Measurements from ENCODE around the gene GOLGA2.

Gene GOLGA2

GRCh38 chr9:128257086-128257825, 18.6 kb downstream of the GOLGA2 start:
- no peak for DNase-seq

DNA sequence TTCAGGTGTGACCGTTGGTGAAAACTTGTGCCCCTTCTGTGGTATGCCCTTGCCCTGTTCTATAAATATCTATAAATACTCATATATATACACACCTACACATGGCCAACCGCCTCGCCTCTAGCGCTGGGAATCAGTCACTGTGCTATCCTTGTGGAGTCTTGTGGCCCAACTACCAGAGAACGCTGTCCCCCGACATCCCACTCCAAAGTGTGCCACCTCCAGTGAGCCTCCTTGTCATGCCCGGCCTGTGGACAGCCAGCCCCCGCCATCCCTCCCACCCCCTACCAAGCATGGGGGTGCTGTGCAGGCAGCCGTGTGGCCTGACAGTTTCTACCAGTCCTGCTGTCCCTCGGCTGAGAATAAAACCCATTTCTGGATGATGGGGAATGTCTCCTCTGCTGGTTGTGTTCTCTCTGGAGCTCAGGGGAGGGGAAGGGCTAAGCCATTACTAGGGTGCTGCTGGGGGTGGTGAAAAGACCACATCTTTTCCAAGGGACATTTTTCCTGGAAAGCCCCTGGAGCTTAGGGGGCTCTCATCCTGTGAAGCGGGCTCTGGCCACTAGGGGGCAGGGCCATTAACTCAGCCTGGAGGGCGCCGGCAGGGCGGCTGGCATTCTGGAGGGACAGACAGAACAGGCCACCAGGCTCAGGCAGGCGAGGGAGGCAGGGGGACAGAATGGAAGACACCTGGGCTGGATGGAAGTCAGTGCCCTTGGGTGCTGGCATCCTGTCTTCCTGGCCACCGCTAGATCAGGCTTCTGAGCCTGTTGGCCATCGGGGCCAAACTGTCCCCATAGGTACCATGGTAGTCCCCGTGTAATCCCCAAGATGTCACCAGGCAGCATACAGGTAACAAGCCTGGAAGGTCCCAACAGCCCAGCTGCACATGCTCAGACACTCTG, 20.7 kb downstream of the GOLGA2 start:
- DNase-seq, result peak; percentile 98

- DNase-seq, result no peak
Measured at GRCh38 chr9:128254362-128254761, 21.4 kb downstream of the GOLGA2 start.

- no peak for DNase-seq
Measured at GRCh38 chr9:128253991-128254346, 21.8 kb downstream of the GOLGA2 start.

DNA sequence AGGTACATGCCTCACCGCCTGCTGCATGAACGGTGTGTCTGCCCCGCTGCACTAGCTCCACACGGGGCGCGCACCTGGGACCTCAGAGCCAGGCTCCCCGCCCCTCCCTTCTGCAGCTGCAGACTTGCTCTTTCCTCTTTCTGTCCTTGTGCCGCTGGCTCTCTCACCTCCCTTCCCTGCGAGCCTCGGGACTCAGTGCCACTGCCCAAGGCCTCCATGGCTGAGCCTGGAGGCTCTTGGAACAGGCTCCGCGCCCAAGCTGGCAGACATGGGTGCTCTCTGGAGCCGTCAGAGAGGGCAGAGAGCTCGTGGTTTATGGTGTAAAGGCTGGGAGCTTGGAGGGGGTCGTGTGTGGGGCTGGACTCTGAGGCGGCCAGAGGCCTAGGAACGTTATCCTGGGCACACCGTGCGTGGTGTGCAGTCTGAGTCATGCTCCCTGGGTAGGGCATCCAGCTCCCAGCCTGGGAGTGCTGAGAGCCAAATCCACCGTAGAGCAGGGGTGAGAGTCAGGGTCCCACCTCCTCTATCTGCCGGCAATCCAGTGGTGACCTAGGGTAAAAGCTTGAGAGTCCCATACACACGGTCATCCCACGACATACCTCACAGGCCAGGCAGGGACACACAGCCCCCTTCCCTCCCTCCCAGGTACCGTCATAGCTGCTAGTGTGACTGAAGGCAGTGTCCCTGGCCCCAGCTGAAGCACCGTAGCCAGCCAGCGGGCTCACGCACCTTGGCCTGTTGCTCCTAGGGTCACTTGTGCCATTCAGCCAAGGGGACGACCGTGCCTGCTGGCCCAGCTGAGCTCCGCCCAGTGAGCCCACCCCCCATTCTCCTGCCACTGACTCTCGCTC, 22.4 kb downstream of the GOLGA2 start:
- DNase-seq, result no peak

- DNase-seq, result no peak
Measured at GRCh38 chr9:128252317-128253139, 23.3 kb downstream of the GOLGA2 start.

- DNase-seq, result no peak
Measured at GRCh38 chr9:128251732-128252100, 24.1 kb downstream of the GOLGA2 start.

- no peak for DNase-seq
Measured at GRCh38 chr9:128250839-128251731, 24.7 kb downstream of the GOLGA2 start.

DNA sequence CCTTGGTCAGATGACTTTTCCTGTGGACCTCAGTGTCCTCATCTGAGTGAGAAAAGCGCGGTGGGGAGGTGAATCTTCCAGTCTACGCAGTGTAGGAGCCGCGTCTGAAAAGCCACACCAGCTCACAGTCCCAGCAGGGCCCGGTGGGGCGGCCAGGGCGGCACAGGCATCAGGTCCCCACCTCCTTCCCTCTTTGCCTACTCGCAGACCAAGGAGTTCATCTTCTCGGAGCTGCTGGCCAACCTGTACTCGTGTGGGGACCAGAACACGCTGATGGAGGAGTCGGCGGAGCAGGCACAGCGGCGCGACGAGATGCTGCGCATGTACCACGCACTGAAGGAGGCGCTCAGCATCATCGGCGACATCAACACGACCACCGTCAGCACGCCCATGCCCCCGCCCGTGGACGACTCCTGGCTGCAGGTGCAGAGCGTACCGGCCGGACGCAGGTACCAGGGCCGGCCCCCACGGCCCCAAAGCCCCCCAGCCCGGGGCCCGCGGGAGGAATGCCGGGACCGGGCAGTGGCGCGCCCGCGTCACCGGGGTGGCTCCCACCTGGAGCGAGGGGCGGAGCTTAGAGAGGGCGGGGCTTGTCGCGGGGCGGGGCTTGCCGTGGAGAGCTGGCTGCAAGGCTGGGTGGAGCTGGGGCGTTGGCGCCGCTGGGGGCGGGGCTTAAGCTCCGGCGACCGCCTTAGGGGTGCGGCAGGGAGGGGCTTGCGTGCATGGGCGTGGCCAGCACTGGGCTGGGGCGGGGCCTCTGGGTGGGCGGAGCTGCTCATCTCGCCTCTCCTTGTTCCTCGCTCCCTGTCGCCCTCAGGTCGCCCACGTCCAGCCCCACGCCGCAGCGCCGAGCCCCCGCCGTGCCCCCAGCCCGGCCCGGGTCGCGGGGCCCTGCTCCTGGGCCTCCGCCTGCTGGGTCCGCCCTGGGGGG, 25.6 kb downstream of the GOLGA2 start:
- DNase-seq, result peak; percentile 90

DNA sequence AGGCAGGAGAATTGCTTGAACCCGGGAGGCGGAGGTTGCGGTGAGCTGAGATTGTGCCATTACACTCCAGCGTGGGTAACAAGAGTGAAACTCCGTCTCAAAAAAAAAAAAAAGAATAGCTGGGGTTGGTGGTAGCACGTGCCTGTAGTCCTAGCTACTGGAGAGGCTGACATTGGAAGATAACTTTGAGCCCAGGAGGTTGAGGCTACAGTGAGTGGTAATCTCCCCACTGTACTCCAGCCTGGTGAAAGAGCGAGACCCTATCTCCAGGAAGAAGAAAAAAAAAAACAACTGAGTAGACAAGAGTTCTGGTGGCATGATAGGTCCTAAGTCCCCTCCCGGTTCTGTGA, 26.3 kb downstream of the GOLGA2 start:
- no peak for DNase-seq

DNA sequence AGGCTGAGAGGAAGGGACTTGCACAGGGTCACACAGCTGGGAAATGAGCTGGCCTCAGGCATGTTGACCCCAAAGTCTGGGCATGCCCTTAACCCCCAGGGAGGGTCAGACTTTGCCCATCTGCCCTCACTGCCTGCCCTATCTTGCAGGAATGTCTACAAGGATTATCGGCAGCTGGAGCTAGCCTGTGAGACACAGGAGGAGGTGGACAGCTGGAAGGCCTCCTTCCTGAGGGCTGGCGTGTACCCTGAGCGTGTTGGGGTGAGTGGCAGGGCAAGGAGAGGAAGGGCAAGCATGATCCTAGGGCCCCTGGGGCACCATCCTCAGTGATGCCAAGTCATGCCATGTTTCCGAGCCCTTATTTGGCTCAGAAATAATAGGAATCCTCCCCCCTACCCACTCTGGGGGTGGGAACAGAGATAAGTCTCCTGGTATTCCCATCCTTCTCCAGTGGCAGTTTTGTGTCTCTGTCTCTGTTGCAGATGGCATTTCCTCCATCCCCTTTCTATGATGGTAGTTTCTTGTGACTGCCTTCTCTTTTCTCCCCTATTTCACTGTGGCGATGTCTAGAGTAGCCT, 28.5 kb downstream of the GOLGA2 start:
- DNase-seq, result no peak

GRCh38 chr9:128246471-128246870, 29.3 kb downstream of the GOLGA2 start:
- DNase-seq, result no peak

- no peak for DNase-seq
Measured at GRCh38 chr9:128245421-128246151, 30.2 kb downstream of the GOLGA2 start.

DNA sequence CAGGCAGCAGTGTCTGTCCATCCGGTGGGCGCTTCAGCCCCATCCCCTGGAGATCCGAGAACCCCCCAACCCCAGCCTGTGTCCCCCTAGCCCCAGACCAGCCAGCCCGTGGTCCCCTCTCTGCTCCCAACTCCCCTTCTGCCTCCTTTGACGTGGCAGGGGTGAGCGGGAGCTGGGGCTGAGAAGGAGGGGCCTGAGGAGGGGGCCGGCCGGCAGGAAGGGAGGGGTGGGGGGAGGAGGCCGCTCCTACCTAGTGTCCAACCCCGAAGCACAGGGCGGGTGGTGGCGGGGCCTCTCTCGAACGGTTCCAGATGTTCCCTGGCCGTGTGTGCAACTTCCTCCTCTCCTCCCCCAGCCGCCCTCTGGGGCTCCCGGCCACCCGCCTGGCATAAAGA, 31.0 kb downstream of the GOLGA2 start:
- no peak for DNase-seq

DNA sequence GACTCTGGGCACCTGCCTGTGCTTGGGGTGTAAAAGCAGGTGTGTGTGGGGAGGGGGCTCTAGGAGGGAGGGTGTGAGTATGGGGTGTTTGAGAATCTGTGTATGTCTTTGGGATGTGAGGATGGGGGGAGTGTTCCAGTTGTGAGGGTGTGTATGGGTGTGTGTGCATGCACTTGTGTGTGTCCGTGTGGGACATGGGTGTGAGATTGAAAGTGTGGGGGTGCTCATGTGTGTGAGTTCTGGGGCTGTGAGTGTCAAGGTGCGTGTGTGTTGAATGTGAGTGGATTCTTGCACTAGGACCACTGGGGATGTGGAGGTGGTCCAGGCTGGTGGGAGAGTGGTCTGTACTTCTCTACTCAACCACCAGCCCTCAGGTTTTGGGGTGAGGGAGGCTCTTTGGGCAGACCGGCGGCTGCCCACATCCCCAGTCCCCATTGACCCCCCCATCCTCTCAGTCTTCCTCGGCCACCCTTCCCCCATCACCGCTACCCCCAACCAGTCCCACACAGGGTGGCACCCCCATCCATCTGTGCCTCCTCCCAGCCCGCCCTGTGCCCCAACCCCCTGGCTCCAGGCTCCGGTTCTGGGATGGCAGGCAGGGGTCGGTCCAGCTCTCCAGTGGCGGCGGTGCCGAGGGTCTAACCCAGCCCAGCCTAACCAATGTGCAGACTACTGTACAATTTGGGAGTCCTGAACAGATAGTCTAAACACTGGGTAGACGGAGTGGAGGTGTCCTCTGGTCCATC, 31.5 kb downstream of the GOLGA2 start:
- no peak for DNase-seq

- DNase-seq, result no peak
Measured at GRCh38 chr9:128243215-128244018, 32.4 kb downstream of the GOLGA2 start.

DNA sequence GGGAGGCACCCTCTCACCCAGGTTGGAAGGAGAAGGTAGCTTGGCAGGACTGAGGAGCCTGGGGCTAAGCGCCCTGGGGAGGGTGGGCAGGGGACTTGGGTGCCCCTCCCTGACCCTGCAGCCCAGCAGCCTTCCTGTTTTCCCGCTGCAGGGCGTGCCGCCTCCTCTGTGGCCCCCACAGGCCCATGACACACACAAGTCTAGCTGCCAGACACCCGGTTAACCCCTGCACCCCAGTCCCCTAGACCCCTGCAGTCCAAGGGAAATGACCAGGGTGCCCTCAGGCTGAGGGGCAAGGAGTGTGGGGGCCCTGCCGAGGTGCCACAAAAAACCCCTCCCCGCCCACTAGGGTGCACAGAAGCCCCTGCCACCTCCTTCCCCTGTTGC, 33.0 kb downstream of the GOLGA2 start:
- DNase-seq, result no peak

- no peak for DNase-seq
Measured at GRCh38 chr9:128242124-128242523, 33.7 kb downstream of the GOLGA2 start.
